ENCODE data around the gene ZC3H10.

ZC3H10 gene

GRCh38 chr12:56128670-56129205 is 10.7 kb downstream of the ZC3H10 start:
- no peak for DNase-seq

- DNase-seq: peak; percentile 64
These were observed 11.3 kb downstream of the ZC3H10 start for GRCh38 chr12:56129206-56129941.

GRCh38 chr12:56129942-56130495 is 12.0 kb downstream of the ZC3H10 start:
- no peak for DNase-seq

- no peak for DNase-seq
These were observed 12.8 kb downstream of the ZC3H10 start for GRCh38 chr12:56130876-56131275.

GRCh38 chr12:56134897-56135296 is 16.8 kb downstream of the ZC3H10 start:
- DNase-seq: no peak

- DNase-seq: no peak
These were observed 19.9 kb downstream of the ZC3H10 start for GRCh38 chr12:56137853-56138571.

GRCh38 chr12:56141946-56142784 is 24.1 kb downstream of the ZC3H10 start:
- peak; percentile 34 for DNase-seq

GRCh38 chr12:56143217-56143616 is 25.2 kb downstream of the ZC3H10 start:
- DNase-seq: no peak

- no peak for DNase-seq
These were observed 25.8 kb downstream of the ZC3H10 start for GRCh38 chr12:56143870-56144269.

GRCh38 chr12:56145217-56145616 is 27.2 kb downstream of the ZC3H10 start:
- no peak for DNase-seq

GRCh38 chr12:56146492-56147460 is 28.7 kb downstream of the ZC3H10 start:
- no peak for DNase-seq

- DNase-seq: peak; percentile 52
These were observed 32.5 kb downstream of the ZC3H10 start for GRCh38 chr12:56150563-56150962.

GRCh38 chr12:56151672-56152131 is 33.6 kb downstream of the ZC3H10 start:
- DNase-seq: peak; percentile 56

- DNase-seq: peak; percentile 90
These were observed 34.2 kb downstream of the ZC3H10 start, which contains the start of gene MYL6B for GRCh38 chr12:56152132-56152755. TSS of gene MYL6B (plus strand) at chr12:56152587. CDS start at chr12:56153919, 1,332 bp downstream.

GRCh38 chr12:56152756-56153677 is 35.0 kb downstream of the ZC3H10 start:
- DNase-seq: no peak

GRCh38 chr12:56153678-56154065 is 35.6 kb downstream of the ZC3H10 start:
- no peak for DNase-seq

GRCh38 chr12:56154246-56154771 is 36.2 kb downstream of the ZC3H10 start:
- no peak for DNase-seq

GRCh38 chr12:56154818-56155217 is 36.8 kb downstream of the ZC3H10 start:
- no peak for DNase-seq

GRCh38 chr12:56155256-56155845 is 37.3 kb downstream of the ZC3H10 start:
- DNase-seq: no peak

Measured in MV-4-11 (cell line).